Measurements from ENCODE around the gene SPACDR. TPM values are rescaled to one million over a fixed set of nuclear protein-coding genes. Genes with fewer than 3 reads are reported as not detected.

Gene SPACDR
- polyA plus RNA-seq, 1 donor (not counting 4 experiments of a cell fraction or from before 2014, with no cell fraction given) = 0.37 TPM

GRCh38 chr7:100464791-100465190 is 731 bp upstream of the SPACDR start:
- peaks cover 11 to 20% of the 10 kb centered on the region in 2 experiments for H3K36me3 ChIP-seq (ENCODE audit: control insufficient read depth in 2 of 2, extremely low read depth in 1 of 2, insufficient read depth in 2 of 2, low read length in 2 of 2)
- H3K4me3 ChIP-seq (ENCODE audit: control insufficient read depth in 2 of 3, extremely low read depth in 1 of 3, insufficient read depth in 2 of 3, low read depth in 1 of 3, low read length in 3 of 3) = no peak overlapping the region
- no peak overlapping the region for H2AFZ ChIP-seq (ENCODE audit: control insufficient read depth, low read length)
- DNase-seq (ENCODE audit: low read depth, low spot score) (no peak), FAIRE-seq (no peak)
- no peak overlapping the region for H3K4me2 ChIP-seq (ENCODE audit: control insufficient read depth, extremely low read depth, insufficient read depth, low read depth, low read length)
- H3K4me1 ChIP-seq (ENCODE audit: control insufficient read depth, extremely low read depth, insufficient read depth, low read length) = no peaks in the 10 kb centered on the region
- H3K27me3 ChIP-seq (ENCODE audit: control insufficient read depth, extremely low read depth, insufficient read depth, low read length) = no peaks in the 10 kb centered on the region
- TF ChIP-seq CTCF (optimal IDR thresholded peaks at IDR 0.05 in 1 of 3, IDR thresholded peaks at IDR 0.05 in 1 of 3, conservative IDR thresholded peaks at IDR 0.05 in 1 of 3; ENCODE audit: extremely low read depth in 1 of 3, insufficient read depth in 2 of 3, low read length in 3 of 3) = no peak
- no peak for TF ChIP-seq EZH2 (IDR thresholded peaks at IDR 0.05; ENCODE audit: low read length)
- H3K27ac ChIP-seq (ENCODE audit: control insufficient read depth, insufficient read depth, low read length) = no peak overlapping the region
- no peaks in the 10 kb centered on the region for H3K9me3 ChIP-seq (ENCODE audit: control insufficient read depth, low read depth, low read length)
- dilution Hi-C loops (cut with MboI; ENCODE audit: extremely low pct_ligation_motif_present, low sequenced_read_pairs) = no loop called here
- no peak overlapping the region for H3K9ac ChIP-seq (ENCODE audit: control insufficient read depth, extremely low read depth, insufficient read depth, low read length)
- no peaks in the 10 kb centered on the region for H3K9me1 ChIP-seq (ENCODE audit: control insufficient read depth, extremely low read depth, insufficient read depth, low read length)
- H4K20me1 ChIP-seq (ENCODE audit: control insufficient read depth, extremely low read depth, insufficient read depth, low read length) = no peaks in the 10 kb centered on the region
- H3K79me2 ChIP-seq (ENCODE audit: control insufficient read depth, insufficient read depth, low read length) = no peaks in the 10 kb centered on the region

- Histone ChIP-seq H3K4me1 (ENCODE audit: control insufficient read depth, extremely low read depth, insufficient read depth, low read length) (no peaks in the 10 kb centered on the region), H3K4me3 (ENCODE audit: control insufficient read depth in 2 of 3, extremely low read depth in 1 of 3, insufficient read depth in 2 of 3, low read depth in 1 of 3, low read length in 3 of 3) (no peak overlapping the region), H4K20me1 (ENCODE audit: control insufficient read depth, extremely low read depth, insufficient read depth, low read length) (no peaks in the 10 kb centered on the region), H3K4me2 (ENCODE audit: control insufficient read depth, extremely low read depth, insufficient read depth, low read depth, low read length) (no peak overlapping the region), H2AFZ (ENCODE audit: control insufficient read depth, low read length) (no peak overlapping the region), H3K27me3 (ENCODE audit: control insufficient read depth, extremely low read depth, insufficient read depth, low read length) (no peaks in the 10 kb centered on the region), H3K9me1 (ENCODE audit: control insufficient read depth, extremely low read depth, insufficient read depth, low read length) (no peaks in the 10 kb centered on the region), H3K9me3 (ENCODE audit: control insufficient read depth, low read depth, low read length) (no peaks in the 10 kb centered on the region), H3K36me3 (ENCODE audit: control insufficient read depth in 2 of 2, extremely low read depth in 1 of 2, insufficient read depth in 2 of 2, low read length in 2 of 2) (peaks cover 0 to 6% of the 10 kb centered on the region in 2 experiments), H3K9ac (ENCODE audit: control insufficient read depth, extremely low read depth, insufficient read depth, low read length) (no peak overlapping the region), H3K27ac (ENCODE audit: control insufficient read depth, insufficient read depth, low read length) (no peak overlapping the region), H3K79me2 (ENCODE audit: control insufficient read depth, insufficient read depth, low read length) (no peaks in the 10 kb centered on the region)
- no peak for DNase-seq (ENCODE audit: low read depth, low spot score)
- FAIRE-seq = no peak
- dilution Hi-C loops (cut with MboI; ENCODE audit: extremely low pct_ligation_motif_present, low sequenced_read_pairs) = no loop called here
- TF ChIP-seq CTCF (optimal IDR thresholded peaks at IDR 0.05 in 1 of 3, IDR thresholded peaks at IDR 0.05 in 1 of 3, conservative IDR thresholded peaks at IDR 0.05 in 1 of 3; ENCODE audit: extremely low read depth in 1 of 3, insufficient read depth in 2 of 3, low read length in 3 of 3) = no peak
- no peak for TF ChIP-seq EZH2 (IDR thresholded peaks at IDR 0.05; ENCODE audit: low read length)
These were observed 7.0 kb downstream of the SPACDR start for GRCh38 chr7:100457033-100457432.

Measured in keratinocyte (primary cell).